Psoas muscle (tissue), 8 donors: ENCODE results near the gene KLRF1. TPM values are rescaled to one million over a fixed set of nuclear protein-coding genes. Genes with fewer than 3 reads are reported as not detected.

ENCODE experiments used
- ATAC-seq, 4 donors: fragments of 200-7000 bp; cut with Tn5 transposase; one replicate each; pipeline ENCODE4 v1.9.1; 2020; ENCODE audit warnings: moderate library complexity in 3 of 4, mild to moderate bottlenecking in 2 of 4
- DNase-seq, 2 donors: peaks; one replicate each; pipeline ENCODE4 v3.0.0-alpha.2; 2020
- H3K27ac ChIP-seq: fragments of 200-600 bp; one replicate; pipeline ENCODE4 v1.8.0; 2022
- H3K27me3 ChIP-seq, 3 donors: fragments of 200-600 bp in 1 of 3; one replicate each; pipeline versions ENCODE4 v1.6.1 to v1.8.0; 2013 to 2022; ENCODE audit warnings: low read length in 2 of 3, mild to moderate bottlenecking in 2 of 3, moderate library complexity in 1 of 3; ENCODE audit not compliant: insufficient read depth in 3 of 3
- H3K36me3 ChIP-seq, 2 donors: fragments of 200-600 bp in 1 of 2; one replicate each; pipeline versions ENCODE4 v1.6.1 to v1.8.0; 2013 to 2022; ENCODE audit warnings: low read depth in 1 of 2, mild to moderate bottlenecking in 1 of 2, moderate library complexity in 1 of 2; ENCODE audit not compliant: insufficient read depth in 1 of 2
- H3K4me1 ChIP-seq: fragments of 200-600 bp; one replicate; pipeline ENCODE4 v1.8.0; 2022
- H3K4me3 ChIP-seq: fragments of 200-600 bp; one replicate; pipeline ENCODE4 v1.8.0; 2022; ENCODE audit warnings: mild to moderate bottlenecking
- H3K9me3 ChIP-seq: fragments of 200-600 bp; one replicate; pipeline ENCODE4 v1.8.0; 2022
- WGBS, 3 donors: extraction: QIAGEN DNeasy Blood & Tissue Kit; methylation state at CpG; one replicate each; pipeline versions ENCODE4 v1.1.6 to v1.1.7; 2013; 5-methylcytosine and 5-hydroxymethylcytosine counted together
- intact Hi-C, 2 donors: fragments of 100-400 bp; cut with DNase I; formaldehyde crosslinking; loops; one replicate each; pipeline versions ENCODE4 v1.11.0 to v1.14.2; 2022
- polyA plus RNA-seq, 3 donors: library from polyadenylated mRNA; stranded (reverse); fragments of 200-250 nt; gene quantifications; one replicate each; pipeline ENCODE4 v1.2.3, GENCODE V29; 2013
- total RNA-seq, 4 donors: library from RNA; stranded (reverse); fragmentation: NEBNext Ultra II Directional in 2 of 4; extraction: Animal tissue kit (Norgen Biotek cat#: 25700) in 2 of 4; gene quantifications; one replicate each; pipeline versions ENCODE4 v1.2.1 to v1.2.4, GENCODE V29; 2021 to 2023
- TF ChIP-seq, protein P1 (sequence below): fragments of 200-600 bp; IDR thresholded peaks from one replicate; pipeline ENCODE4 v1.8.0; 2022; ENCODE audit warnings: antibody characterized with exemption
- donor health status: healthy with polysubstance abuse.
- donor health status: DM: no; HTN: no; CAD: no; lungs with moderate emphysema.
- donor health status: Bipolar disorder and iron deficiency.
- donor health status: healthy.
- donor health status: DM: yes; HTN: yes; CAD: no.
- donor health status: DM: no; HTN: no; CAD: no.
- donor health status: DM: no; HTN: no; CAD: no.
- donor health status: DM: yes; HTN: yes; CAD: no.

Gene KLRF1
- total and polyA plus RNA-seq, 7 donors: 0.09 to 0.49 (median 0.14) TPM; not detected in 3

DNA sequence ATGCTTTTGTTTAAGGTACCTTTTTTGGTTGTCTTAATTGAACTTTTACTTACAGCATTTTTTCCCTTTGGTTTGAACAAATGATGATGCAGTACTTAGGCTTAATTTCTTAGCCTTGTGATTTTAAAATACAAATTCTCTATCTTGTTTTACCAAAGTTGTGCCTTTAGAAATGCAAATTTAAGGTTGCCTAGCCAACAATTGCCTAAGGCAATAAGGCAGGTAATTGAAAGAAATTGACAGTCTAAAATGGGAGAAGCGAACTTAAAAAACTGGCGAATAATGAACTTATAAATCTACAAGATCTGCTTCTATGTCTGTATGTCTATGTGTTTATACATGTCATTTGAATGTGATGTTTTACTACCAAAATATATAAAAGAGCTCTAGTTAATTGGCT is 43.0 kb upstream of the KLRF1 start:
- 93 to 98% (median 95%) methylated on average over 2 of the region's 2 CpGs for WGBS, 3 donors
- ATAC-seq: no peak
- Histone ChIP-seq H3K27ac (no peak overlapping the region), H3K27me3 (no peaks in the 10 kb centered on the region), H3K4me1 (no peaks in the 10 kb centered on the region), H3K36me3 (no peaks in the 10 kb centered on the region), H3K4me3 (no peak overlapping the region), H3K9me3 (no peaks in the 10 kb centered on the region)
- intact Hi-C loops: no loop called here
- TF ChIP-seq, protein P1, sequence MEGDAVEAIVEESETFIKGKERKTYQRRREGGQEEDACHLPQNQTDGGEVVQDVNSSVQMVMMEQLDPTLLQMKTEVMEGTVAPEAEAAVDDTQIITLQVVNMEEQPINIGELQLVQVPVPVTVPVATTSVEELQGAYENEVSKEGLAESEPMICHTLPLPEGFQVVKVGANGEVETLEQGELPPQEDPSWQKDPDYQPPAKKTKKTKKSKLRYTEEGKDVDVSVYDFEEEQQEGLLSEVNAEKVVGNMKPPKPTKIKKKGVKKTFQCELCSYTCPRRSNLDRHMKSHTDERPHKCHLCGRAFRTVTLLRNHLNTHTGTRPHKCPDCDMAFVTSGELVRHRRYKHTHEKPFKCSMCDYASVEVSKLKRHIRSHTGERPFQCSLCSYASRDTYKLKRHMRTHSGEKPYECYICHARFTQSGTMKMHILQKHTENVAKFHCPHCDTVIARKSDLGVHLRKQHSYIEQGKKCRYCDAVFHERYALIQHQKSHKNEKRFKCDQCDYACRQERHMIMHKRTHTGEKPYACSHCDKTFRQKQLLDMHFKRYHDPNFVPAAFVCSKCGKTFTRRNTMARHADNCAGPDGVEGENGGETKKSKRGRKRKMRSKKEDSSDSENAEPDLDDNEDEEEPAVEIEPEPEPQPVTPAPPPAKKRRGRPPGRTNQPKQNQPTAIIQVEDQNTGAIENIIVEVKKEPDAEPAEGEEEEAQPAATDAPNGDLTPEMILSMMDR: no peak
- no peak for DNase-seq

DNA sequence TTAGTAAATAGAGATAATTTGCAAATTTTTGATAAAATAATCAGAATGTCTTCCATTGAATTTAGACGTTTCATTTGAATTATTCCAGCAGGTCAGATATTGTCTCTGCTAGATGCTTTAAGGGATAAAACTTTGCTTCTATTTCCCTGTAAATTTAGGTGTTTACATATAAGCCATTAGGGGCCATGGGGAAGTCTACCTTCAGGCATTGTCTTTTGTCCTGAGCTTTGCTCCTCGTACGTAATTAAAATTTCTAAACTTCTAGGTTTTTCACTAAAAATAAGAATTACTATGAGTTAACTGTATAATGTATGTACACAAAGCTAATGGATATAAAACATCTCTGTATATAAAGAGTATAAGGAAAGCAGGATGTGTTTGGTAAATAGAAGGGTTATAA is 42.5 kb upstream of the KLRF1 start:
- Histone ChIP-seq H3K9me3 (peaks cover 3% of the 10 kb centered on the region), H3K36me3 (no peaks in the 10 kb centered on the region), H3K4me3 (no peak overlapping the region), H3K27me3 (no peaks in the 10 kb centered on the region), H3K4me1 (no peaks in the 10 kb centered on the region), H3K27ac (no peak overlapping the region)
- WGBS, 3 donors: 62 to 82% (median 64%) methylated on average over 3 of the region's 3 CpGs
- ATAC-seq (no peak), DNase-seq (no peak)
- TF ChIP-seq, protein P1: no peak
- intact Hi-C loops: no loop called here

DNA sequence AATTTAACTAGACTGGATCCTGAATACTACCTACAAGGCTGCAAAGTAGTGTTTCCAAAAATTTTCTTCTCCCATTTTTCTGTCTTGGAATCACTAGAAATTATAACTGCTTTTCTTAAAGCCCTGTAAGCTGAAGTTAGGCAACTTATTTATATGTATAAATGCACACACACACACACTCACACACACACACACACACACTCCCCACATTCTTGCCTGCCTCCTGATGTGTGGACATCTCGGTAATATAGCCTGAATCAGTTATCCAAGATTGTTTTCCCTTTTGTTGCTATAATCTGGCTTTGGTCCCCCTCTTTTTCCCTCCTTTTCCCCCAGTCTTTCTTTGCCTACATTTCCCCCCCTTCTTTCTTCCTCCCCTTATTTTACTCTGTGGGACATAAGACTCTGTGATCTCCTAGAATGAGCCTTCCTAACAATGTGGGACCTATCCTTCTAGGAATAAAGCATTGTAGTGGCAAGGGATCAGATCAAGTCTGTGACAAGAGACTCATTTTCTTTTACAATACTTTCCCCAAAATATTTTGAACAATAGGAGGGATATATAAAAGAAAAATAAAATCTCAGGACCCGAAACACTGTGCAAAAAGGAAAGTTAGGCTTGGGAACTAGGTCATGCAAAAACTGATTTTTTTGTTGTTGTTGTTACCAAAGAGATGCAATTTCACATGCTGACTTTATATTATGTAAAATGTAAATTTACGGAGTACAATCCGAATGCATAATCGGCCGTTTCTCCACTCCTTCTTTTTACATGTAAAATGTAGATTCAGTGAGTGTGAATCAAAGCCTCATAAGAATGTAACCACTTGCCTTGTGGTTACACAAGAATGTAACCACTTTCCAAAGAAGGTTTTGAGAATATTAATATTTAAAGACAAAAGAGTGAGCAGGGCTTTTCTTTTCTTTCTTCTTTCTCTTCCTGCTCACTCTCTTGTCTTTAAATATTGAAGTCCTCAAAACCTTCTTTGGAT is 40.3 kb upstream of the KLRF1 start:
- ATAC-seq: no peak
- no peaks in the 10 kb centered on the region for H3K27me3 ChIP-seq
- H3K9me3 ChIP-seq: peaks cover 4% of the 10 kb centered on the region
- no peak overlapping the region for H3K27ac ChIP-seq
- DNase-seq: no peak
- intact Hi-C loops: no loop called here
- WGBS, 3 donors: 65 to 72% (median 72%) methylated on average over 6 of the region's 6 CpGs
- TF ChIP-seq, protein P1: no peak
- H3K4me1 ChIP-seq: no peaks in the 10 kb centered on the region
- H3K36me3 ChIP-seq: no peaks in the 10 kb centered on the region
- no peak overlapping the region for H3K4me3 ChIP-seq

DNA sequence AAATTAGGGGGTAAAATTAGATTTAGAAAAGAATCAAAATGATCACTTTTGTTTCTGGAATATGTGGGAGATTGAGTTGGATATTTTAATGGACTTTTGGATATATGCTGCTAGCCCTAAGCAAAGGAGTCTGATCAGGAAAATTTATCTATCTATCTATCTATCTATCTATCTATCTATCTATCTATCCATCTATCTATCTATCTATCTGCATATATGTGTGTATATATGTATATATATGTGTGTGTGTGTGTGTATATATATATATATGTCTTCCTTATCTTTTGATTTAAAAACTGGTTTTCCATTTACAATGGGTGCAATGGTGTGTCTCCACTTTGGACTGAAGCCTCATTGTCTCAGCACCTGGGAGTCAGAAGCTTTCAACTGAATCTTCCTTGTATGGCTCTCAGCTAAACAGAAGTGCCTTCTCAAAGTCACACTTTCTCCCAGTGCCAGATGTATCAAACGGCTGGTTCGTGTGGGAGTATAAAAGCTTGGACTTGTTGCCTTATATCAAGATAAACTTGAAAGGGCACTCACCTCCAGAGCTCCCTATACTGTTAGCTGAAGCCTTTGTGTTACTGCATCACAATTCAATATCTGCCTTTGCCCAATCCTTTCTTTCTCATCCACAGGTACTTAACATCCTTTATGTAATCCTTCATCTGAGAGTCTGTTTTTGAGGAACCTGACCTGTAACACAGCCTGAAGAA is 34.9 kb upstream of the KLRF1 start:
- 19 to 57% (median 52%) methylated on average over 2 of the region's 2 CpGs for WGBS, 3 donors
- DNase-seq (no peak), ATAC-seq (no peak)
- TF ChIP-seq, protein P1: no peak
- no peak overlapping the region for H3K4me3 ChIP-seq
- peaks cover 4% of the 10 kb centered on the region for H3K9me3 ChIP-seq
- intact Hi-C loops: no loop called here
- H3K4me1 ChIP-seq: no peaks in the 10 kb centered on the region
- H3K27ac ChIP-seq: no peak overlapping the region
- no peaks in the 10 kb centered on the region for H3K36me3 ChIP-seq
- no peaks in the 10 kb centered on the region for H3K27me3 ChIP-seq
